ENCODE results near the gene CUX1. TPM values are rescaled to one million over a fixed set of nuclear protein-coding genes. Genes with fewer than 3 reads are reported as not detected.
A peak's percentile ranks its signal among the peaks of the same experiment; 100 is the strongest.

CUX1 gene
- total RNA-seq, 1 donor from 2014 or later: 56.5 TPM

DNA sequence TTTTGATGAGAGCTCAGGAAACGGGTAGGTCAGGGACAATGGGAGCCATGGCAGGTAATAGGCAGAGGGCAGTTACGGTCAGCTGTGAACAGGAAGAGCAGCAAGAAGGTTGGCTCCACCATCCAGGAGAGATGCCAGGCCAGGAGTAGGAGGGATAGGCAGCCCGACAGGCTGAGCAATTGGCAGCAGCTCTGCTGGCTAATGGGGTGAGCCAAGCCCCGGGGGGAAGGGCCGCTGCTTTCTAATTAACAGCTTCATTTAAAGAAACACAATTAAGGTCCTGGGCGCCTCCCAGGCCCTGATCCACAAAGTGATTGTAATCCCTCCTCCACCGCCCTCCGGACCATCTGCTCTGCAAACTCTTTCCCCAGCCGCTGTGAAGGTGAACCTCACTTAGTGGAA, 493.0 kb downstream of the CUX1 start:
- Mint-ChIP-seq H3K4me1 (ENCODE audit: low read depth, unreplicated experiment) (peaks cover 5% of the 10 kb centered on the region), H3K36me3 (ENCODE audit: unreplicated experiment) (no peaks in the 10 kb centered on the region), H3K4me3 (ENCODE audit: unreplicated experiment) (peak overlapping the region; percentile 19), H3K9me3 (ENCODE audit: unreplicated experiment) (peaks cover 2% of the 10 kb centered on the region), H3K27me3 (ENCODE audit: unreplicated experiment) (peaks cover 2% of the 10 kb centered on the region), H3K27ac (ENCODE audit: unreplicated experiment) (peak overlapping the region; percentile 84)
- peak; percentile 52 for DNase-seq
- TF ChIP-seq, protein P1, sequence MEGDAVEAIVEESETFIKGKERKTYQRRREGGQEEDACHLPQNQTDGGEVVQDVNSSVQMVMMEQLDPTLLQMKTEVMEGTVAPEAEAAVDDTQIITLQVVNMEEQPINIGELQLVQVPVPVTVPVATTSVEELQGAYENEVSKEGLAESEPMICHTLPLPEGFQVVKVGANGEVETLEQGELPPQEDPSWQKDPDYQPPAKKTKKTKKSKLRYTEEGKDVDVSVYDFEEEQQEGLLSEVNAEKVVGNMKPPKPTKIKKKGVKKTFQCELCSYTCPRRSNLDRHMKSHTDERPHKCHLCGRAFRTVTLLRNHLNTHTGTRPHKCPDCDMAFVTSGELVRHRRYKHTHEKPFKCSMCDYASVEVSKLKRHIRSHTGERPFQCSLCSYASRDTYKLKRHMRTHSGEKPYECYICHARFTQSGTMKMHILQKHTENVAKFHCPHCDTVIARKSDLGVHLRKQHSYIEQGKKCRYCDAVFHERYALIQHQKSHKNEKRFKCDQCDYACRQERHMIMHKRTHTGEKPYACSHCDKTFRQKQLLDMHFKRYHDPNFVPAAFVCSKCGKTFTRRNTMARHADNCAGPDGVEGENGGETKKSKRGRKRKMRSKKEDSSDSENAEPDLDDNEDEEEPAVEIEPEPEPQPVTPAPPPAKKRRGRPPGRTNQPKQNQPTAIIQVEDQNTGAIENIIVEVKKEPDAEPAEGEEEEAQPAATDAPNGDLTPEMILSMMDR (IDR thresholded peaks at IDR 0.05; ENCODE audit: partially characterized antibody, unreplicated experiment): no peak

DNA sequence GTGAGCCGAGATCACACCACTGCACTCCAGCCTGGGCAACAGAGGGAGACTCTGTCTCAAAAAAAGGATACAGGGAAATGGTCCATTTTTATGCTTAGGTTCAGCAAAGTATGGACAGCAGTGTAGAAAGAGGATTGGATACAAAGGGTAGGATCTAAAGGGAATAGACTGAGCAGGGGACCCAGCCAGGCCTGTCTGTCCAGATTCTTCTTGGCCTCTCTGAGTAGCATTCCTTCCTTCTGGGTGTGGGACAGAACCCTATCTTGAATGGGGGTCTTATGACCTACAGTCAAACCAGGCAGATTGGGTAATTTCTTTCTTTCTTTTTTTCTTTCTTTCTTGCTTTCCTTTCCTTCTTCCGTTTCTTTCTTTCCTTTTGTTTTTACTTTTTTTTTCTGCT, 494.9 kb downstream of the CUX1 start:
- no peaks in the 10 kb centered on the region for H3K36me3 Mint-ChIP-seq (ENCODE audit: unreplicated experiment)
- DNase-seq: no peak
- no peak overlapping the region for H3K4me3 Mint-ChIP-seq (ENCODE audit: unreplicated experiment)
- H3K9me3 Mint-ChIP-seq (ENCODE audit: unreplicated experiment): no peaks in the 10 kb centered on the region
- H3K4me1 Mint-ChIP-seq (ENCODE audit: low read depth, unreplicated experiment): peaks cover 4% of the 10 kb centered on the region
- H3K27me3 Mint-ChIP-seq (ENCODE audit: unreplicated experiment): peaks cover 2% of the 10 kb centered on the region
- no peak overlapping the region for H3K27ac Mint-ChIP-seq (ENCODE audit: unreplicated experiment)
- TF ChIP-seq, protein P1 (IDR thresholded peaks at IDR 0.05; ENCODE audit: partially characterized antibody, unreplicated experiment): no peak

DNA sequence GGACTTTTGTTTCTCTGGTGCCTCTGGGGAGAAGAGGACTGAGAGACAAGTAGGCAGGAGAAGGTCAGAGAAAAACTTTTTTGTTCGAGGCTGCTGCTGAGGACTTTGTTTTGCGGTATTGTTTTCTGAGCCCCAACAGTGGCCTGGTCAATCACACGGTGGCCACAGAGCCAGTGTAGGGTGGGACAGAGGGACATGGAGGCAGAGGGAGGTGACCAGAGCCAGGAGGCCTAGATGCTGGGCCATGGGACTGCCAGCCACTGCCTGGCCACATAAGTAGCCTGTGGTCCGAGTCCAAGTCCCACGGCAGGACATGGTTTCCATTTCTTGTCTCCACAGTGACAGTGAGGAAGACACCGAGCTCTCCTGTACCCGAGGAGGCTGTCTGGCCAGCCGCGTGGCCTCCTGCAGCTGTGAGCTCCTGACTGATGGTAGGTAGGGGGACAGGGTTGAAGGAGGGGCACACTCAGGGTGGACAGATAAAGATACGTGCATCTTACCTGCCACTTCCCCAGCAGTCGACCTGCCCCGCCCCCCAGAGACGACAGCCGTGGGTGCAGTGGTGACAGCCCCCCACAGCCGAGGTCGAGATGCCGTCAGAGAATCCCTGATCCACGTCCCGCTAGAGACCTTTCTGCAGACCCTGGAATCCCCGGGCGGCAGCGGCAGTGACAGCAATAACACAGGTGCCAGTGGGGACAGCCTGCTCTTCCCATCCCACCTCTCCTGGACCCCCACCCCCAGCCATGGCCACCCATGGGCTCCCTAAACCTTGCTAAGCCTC, 496.8 kb downstream of the CUX1 start:
- Mint-ChIP-seq H3K4me1 (ENCODE audit: low read depth, unreplicated experiment) (peaks cover 4% of the 10 kb centered on the region), H3K27me3 (ENCODE audit: unreplicated experiment) (peaks cover 2% of the 10 kb centered on the region), H3K4me3 (ENCODE audit: unreplicated experiment) (no peak overlapping the region), H3K36me3 (ENCODE audit: unreplicated experiment) (no peaks in the 10 kb centered on the region), H3K9me3 (ENCODE audit: unreplicated experiment) (no peaks in the 10 kb centered on the region), H3K27ac (ENCODE audit: unreplicated experiment) (no peak overlapping the region)
- DNase-seq: no peak
- TF ChIP-seq, protein P1 (IDR thresholded peaks at IDR 0.05; ENCODE audit: partially characterized antibody, unreplicated experiment): no peak

DNA sequence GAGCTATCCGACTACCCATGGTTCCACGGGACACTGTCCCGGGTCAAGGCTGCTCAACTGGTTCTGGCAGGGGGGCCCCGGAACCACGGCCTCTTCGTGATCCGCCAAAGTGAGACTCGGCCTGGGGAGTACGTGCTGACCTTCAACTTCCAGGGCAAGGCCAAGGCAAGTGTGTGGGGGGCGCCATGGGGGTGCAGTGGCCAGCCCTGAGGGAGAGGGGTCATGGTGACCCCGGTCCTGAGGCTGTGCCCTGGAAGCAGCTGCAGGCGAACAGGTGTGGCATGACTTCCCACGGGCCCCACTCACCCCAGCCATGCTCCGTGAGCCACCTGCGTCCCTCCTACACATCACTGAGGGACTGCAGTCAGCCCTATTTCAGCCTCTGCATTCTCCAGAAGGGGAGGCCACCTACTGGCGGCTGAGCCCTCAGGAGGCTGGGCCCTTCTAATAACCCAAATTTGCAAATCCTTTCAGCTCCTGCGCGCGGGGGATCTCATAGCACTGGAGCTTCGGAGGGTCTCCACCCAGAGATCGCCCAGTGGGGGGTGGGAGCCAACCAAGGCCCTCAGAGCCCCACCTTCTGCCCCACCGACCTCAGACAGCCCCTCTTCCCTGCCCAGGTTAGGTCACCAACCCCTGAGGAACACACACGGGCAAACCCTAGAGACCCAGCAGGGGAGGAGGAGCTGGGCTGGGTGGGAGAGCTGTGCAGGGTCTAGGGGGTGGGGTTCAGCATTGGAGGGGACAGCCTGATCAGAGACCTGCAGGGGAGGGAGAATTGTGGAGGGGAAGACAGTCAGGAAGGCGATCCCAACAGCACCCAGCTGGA, 500.0 kb downstream of the CUX1 start:
- H3K27ac Mint-ChIP-seq (ENCODE audit: unreplicated experiment): no peak overlapping the region
- no peak for DNase-seq

More for the DNA sequence above, 500.0 kb downstream of the CUX1 start:
- Mint-ChIP-seq H3K4me3 (ENCODE audit: unreplicated experiment) (no peak overlapping the region), H3K36me3 (ENCODE audit: unreplicated experiment) (no peaks in the 10 kb centered on the region), H3K27me3 (ENCODE audit: unreplicated experiment) (peaks cover 7% of the 10 kb centered on the region), H3K9me3 (ENCODE audit: unreplicated experiment) (peaks cover 2% of the 10 kb centered on the region), H3K4me1 (ENCODE audit: low read depth, unreplicated experiment) (peaks cover 1% of the 10 kb centered on the region)
- TF ChIP-seq, protein P1 (IDR thresholded peaks at IDR 0.05; ENCODE audit: partially characterized antibody, unreplicated experiment): no peak
